GM12873 (cell line): ENCODE data around the gene SLC25A13.

Experiments
- TF ChIP-seq, protein P1 (sequence below): IDR thresholded peaks from 2 replicates; pipeline ENCODE4 v1.5.1; 2012; ENCODE audit warnings: low read depth, mild to moderate bottlenecking, moderate library complexity, low read length, control low read depth; ENCODE audit not compliant: insufficient read depth; ENCODE audit errors: missing control alignments

The SLC25A13 gene

DNA sequence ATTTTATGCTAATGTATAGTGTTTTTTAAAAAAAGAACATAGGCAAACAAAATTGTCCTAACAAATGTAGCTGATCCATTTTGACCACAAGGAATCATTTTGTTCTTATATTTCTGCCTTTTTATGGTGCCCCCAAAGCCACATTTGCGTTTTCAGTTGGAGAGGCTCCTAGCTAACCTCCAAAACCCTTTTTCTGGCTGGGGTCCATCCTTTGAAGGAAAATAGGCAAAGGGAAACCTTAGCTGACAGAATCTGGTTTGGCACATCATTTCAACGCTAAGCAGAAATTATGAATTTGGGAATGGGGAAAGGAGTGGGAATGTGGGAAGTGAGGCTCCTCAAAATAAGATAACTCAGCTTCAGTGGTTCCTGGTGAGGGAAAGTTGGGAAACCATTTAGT is 25.6 kb upstream of the SLC25A13 start:
- TF ChIP-seq, protein P1, sequence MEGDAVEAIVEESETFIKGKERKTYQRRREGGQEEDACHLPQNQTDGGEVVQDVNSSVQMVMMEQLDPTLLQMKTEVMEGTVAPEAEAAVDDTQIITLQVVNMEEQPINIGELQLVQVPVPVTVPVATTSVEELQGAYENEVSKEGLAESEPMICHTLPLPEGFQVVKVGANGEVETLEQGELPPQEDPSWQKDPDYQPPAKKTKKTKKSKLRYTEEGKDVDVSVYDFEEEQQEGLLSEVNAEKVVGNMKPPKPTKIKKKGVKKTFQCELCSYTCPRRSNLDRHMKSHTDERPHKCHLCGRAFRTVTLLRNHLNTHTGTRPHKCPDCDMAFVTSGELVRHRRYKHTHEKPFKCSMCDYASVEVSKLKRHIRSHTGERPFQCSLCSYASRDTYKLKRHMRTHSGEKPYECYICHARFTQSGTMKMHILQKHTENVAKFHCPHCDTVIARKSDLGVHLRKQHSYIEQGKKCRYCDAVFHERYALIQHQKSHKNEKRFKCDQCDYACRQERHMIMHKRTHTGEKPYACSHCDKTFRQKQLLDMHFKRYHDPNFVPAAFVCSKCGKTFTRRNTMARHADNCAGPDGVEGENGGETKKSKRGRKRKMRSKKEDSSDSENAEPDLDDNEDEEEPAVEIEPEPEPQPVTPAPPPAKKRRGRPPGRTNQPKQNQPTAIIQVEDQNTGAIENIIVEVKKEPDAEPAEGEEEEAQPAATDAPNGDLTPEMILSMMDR, result no peak

DNA sequence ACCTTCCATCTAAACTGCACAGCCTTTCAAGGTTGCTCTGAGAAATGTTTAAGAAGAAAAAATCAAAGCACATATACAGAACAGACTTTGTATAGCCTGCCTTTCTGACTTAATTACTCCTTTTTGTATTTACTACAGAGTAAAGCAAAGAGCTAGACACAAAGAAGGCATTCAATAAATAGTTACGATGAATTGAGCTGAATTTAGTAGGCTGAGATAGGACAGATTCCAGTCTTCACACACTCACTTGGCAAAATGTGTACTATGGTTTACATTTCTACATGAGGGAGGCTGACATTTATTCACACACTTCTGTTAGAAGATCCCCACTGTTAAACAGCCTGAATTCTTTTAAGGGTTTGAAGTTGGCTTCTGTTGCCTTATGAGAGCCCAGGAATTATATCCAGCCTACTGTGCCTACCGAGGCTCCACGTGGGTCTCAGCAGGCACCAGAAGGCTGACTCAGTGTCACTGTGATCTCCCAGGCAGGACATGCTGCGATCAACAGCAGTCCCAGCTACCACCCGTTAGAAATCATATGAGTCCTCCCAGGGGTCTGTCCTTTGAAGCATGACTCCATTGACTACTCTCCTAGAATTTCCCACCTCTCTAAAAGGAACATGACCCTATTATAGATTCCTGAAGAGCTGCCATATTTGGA is 24.5 kb upstream of the SLC25A13 start:
- TF ChIP-seq, protein P1, result no peak

DNA sequence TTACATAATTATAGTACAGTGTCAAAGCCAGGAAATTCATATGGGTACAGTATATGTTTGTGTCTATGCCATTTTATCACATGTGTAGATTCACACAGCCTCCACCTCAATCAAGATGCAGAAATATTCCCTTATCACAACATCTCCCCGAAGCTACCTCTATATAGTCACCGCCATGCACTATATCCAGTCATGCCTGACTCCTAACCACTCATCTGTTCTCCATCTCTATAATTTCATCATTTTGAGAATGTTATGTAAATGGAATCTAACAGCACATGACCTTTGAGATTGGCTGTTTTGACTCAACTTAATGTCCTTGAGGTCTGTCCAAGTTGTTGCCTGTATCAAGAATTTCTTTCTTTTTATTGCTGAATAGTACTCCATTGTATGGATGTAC is 22.3 kb upstream of the SLC25A13 start:
- TF ChIP-seq, protein P1, result no peak

DNA sequence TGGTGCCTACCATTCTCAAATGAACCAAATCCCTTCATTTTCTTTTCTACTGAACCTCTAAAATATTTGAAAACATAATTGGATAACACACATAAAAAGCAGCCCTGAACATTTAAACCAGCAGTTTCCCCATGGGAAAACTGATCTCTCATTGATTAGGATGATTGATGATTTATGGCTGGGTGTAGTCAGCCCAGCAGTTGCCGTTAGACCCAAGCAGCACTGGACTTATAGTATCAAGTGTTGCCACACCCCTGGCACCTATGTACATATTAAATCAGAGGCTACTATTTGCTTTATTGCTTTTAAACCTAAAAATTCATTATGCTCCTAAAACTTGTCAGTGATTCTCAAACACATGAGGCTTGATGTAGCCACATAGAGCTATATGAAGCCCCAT is 20.2 kb upstream of the SLC25A13 start:
- TF ChIP-seq, protein P1, result no peak

DNA sequence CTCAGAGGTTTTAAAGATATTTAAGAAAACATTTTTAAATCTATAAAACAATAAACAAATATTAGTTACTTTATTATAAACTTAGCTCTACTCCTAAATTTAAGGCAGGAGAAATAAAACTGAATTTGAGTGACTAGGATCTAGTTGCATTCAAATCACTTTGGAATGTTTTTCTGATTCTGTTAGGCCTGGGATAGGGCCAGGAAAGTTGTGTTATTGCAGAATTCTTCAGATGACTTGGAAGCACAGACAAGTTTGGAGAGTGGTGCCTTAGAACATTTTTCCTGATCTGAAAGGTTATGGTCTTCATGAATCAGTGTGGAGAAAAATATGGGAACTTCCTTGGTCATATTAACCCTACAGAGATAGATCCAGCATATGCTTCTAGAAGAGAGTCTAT is 15.6 kb upstream of the SLC25A13 start:
- TF ChIP-seq, protein P1, result no peak

DNA sequence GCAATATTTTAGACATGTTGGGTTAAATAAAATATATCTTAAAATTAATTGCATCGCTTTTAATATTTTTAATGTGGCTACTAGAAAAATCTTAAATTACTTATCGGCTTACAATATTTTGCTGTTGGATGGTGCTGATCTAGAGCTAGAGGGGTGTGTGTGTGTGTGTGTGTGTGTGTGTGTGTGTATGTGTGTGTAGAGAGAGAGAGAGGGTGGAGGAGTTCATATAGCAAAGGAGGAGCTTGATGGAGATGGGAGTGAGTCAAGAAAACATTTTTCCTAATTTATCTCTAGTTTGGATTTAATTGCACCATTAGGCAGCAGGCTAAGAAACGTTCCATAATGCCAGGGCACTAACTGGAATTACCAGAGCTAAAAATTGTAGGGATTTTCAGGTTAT is 10.4 kb upstream of the SLC25A13 start:
- TF ChIP-seq, protein P1, result no peak

DNA sequence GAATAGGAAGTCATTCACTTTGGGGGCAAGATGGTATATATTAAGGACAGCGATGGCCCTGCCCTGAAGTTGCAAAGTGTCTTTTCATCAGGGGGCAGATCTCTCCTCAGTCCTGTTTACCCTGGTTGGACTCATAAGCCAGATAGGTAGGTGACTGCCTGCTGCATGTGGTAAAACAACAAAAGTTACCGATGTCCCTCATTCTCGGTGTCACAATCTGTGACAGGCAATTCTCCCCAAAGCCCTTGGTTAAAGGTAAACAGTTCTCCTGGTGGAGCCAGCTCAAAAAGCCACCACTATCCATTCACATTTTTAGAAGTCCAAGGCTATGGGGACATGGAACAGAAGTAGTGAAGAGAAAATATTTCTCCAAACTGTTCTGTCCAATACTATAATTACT is 9.9 kb upstream of the SLC25A13 start:
- TF ChIP-seq, protein P1, result no peak
